HepG2 (cell line): ENCODE data around the gene MAPK8IP1. TPM values are rescaled to one million over a fixed set of nuclear protein-coding genes. Genes with fewer than 3 reads are reported as not detected.

ENCODE experiments used
- CBX5 ChIP-seq: sonication (generic); formaldehyde crosslinking; IDR thresholded peaks from 2 replicates; pipeline ENCODE4 v1.4.0; 2020; ENCODE audit warnings: missing genetic modification reagents, borderline replicate concordance
- GATA4 ChIP-seq: sonication (generic); IDR thresholded peaks from 2 replicates; pipeline ENCODE4 v1.6.1; 2016; ENCODE audit warnings: antibody characterized with exemption, low read depth, borderline replicate concordance
- IKZF1 ChIP-seq: fragments of 450-650 bp; IDR thresholded peaks from 2 replicates; pipeline ENCODE4 v1.7.1; 2016
- SMC3 ChIP-seq: IDR thresholded peaks from 2 replicates; pipeline ENCODE4 v1.6.1; 2011; ENCODE audit warnings: low read length, improper control_type of control experiment
- SRY ChIP-seq: sonication (generic); formaldehyde crosslinking; IDR thresholded peaks from 2 replicates; pipeline ENCODE4 v1.8.0; 2022; ENCODE audit warnings: mild to moderate bottlenecking, missing genetic modification reagents
- STAG1 ChIP-seq: sonication (generic); formaldehyde crosslinking; IDR thresholded peaks from 2 replicates; pipeline ENCODE4 v1.4.0; 2020; ENCODE audit warnings: missing genetic modification reagents
- ZBTB7B ChIP-seq: sonication (generic); formaldehyde crosslinking; IDR thresholded peaks from 2 replicates; pipeline ENCODE4 v1.4.0; 2020; ENCODE audit warnings: missing genetic modification reagents
- ZNF260 ChIP-seq: sonication (generic); formaldehyde crosslinking; IDR thresholded peaks from 2 replicates; pipeline ENCODE4 v1.4.0; 2020; ENCODE audit warnings: missing genetic modification reagents, low read depth, mild to moderate bottlenecking, borderline replicate concordance
- ZNF292 ChIP-seq: sonication (generic); formaldehyde crosslinking; IDR thresholded peaks from 2 replicates; pipeline ENCODE4 v1.8.1; 2022; ENCODE audit warnings: mild to moderate bottlenecking, low read depth, missing genetic modification reagents, borderline replicate concordance
- ZNF549 ChIP-seq: sonication (generic); formaldehyde crosslinking; IDR thresholded peaks from 2 replicates; pipeline ENCODE4 v1.5.0; 2020; ENCODE audit warnings: missing genetic modification reagents
- polyA plus RNA-seq, 8 experiments: library from polyadenylated mRNA; depleted of rRNA in 3 of 8; stranded (reverse) in 7 of 8; unstranded in 1 of 8; fragments of >200 nt; fragmentation: Illumina TruSeq in 4 of 8; extraction: Trizol in 4 of 8; gene quantifications; 2 replicates each; pipeline versions ENCODE4 v1.2.1 to v1.2.3, GENCODE V29; 2011 to 2016; ENCODE audit warnings: low read depth in 4 of 8, missing spikeins in 1 of 8, mixed read lengths in 1 of 8; ENCODE audit not compliant: insufficient read depth in 1 of 8
- total RNA-seq, 5 experiments: library from RNA; depleted of rRNA; stranded (reverse); fragments of >200 nt; fragmentation: Illumina TruSeq; extraction: Trizol; gene quantifications; 2 replicates each; pipeline ENCODE4 v1.2.3, GENCODE V29; 2016; ENCODE audit warnings: low read depth in 1 of 5
- TF ChIP-seq, protein P1 (sequence below): IDR thresholded peaks from 2 replicates; pipeline ENCODE4 v1.6.1; 2012; ENCODE audit warnings: low read length, improper control_type of control experiment
- TF ChIP-seq, protein P2 (sequence below): sonication (generic); formaldehyde crosslinking; conservative IDR thresholded peaks from 2 replicates; pipeline ENCODE4 v1.4.0; 2020; ENCODE audit warnings: missing genetic modification reagents
- TF ChIP-seq, protein P3 (sequence below): IDR thresholded peaks from 2 replicates; pipeline ENCODE4 v1.6.1; 2018; ENCODE audit warnings: missing genetic modification reagents
- TF ChIP-seq, protein P4 (sequence below): sonication (generic); formaldehyde crosslinking; IDR thresholded peaks from 2 replicates; pipeline ENCODE4 v1.4.0; 2020; ENCODE audit warnings: missing genetic modification reagents
- TF ChIP-seq, protein P5 (sequence below): sonication (generic); formaldehyde crosslinking; IDR thresholded peaks from 2 replicates; pipeline ENCODE4 v1.5.0; 2020; ENCODE audit warnings: mild to moderate bottlenecking, missing genetic modification reagents
- TF ChIP-seq, protein P6 (sequence below): sonication (generic); formaldehyde crosslinking; IDR thresholded peaks from 2 replicates; pipeline ENCODE4 v1.5.1; 2020; ENCODE audit warnings: mild to moderate bottlenecking, missing genetic modification reagents, moderate library complexity

The MAPK8IP1 gene
- total and polyA plus RNA-seq, 2 of the 13 experiments (the other 11 are each of a cell fraction or from before 2014, with no cell fraction given), result 2.2 to 4.2 TPM

DNA sequence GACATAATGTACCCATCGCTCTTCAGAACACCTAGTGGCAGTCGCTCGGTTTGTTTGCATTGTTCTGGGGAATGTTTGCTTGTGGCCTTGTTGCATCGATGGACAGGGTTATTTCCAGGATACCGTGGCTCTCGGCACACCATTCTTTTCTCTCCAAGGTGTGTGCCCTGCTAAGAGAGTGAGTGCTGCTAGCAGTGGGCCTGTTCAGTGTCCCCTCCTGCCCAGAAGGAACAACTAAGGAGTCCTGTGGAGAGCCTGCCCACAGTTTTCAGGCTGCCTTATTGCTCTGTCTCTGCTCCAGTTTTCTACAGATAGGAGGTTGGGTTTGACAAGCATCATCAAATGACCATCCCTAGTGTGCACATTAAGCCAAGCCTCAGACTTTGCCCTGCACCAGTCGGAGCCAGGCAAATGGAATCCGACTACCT, 36.8 kb upstream of the MAPK8IP1 start (continued):
- TF ChIP-seq, protein P1, sequence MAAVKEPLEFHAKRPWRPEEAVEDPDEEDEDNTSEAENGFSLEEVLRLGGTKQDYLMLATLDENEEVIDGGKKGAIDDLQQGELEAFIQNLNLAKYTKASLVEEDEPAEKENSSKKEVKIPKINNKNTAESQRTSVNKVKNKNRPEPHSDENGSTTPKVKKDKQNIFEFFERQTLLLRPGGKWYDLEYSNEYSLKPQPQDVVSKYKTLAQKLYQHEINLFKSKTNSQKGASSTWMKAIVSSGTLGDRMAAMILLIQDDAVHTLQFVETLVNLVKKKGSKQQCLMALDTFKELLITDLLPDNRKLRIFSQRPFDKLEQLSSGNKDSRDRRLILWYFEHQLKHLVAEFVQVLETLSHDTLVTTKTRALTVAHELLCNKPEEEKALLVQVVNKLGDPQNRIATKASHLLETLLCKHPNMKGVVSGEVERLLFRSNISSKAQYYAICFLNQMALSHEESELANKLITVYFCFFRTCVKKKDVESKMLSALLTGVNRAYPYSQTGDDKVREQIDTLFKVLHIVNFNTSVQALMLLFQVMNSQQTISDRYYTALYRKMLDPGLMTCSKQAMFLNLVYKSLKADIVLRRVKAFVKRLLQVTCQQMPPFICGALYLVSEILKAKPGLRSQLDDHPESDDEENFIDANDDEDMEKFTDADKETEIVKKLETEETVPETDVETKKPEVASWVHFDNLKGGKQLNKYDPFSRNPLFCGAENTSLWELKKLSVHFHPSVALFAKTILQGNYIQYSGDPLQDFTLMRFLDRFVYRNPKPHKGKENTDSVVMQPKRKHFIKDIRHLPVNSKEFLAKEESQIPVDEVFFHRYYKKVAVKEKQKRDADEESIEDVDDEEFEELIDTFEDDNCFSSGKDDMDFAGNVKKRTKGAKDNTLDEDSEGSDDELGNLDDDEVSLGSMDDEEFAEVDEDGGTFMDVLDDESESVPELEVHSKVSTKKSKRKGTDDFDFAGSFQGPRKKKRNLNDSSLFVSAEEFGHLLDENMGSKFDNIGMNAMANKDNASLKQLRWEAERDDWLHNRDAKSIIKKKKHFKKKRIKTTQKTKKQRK, result no peak
- TF ChIP-seq ZNF260 (no peak), ZBTB7B (no peak), CBX5 (CRISPR knock-in tag) (0 out of 2 replicates have a peak, but pooled peaks have one; percentile 57), SMC3 (no peak), SRY (CRISPR knock-in tag) (no peak), STAG1 (CRISPR knock-in tag) (no peak), GATA4 (no peak), IKZF1 (no peak), ZNF292 (CRISPR knock-in tag) (peak; percentile 38; the same call in 1 of the 2 replicates), ZNF549 (CRISPR knock-in tag) (no peak)
- TF ChIP-seq, protein P2, sequence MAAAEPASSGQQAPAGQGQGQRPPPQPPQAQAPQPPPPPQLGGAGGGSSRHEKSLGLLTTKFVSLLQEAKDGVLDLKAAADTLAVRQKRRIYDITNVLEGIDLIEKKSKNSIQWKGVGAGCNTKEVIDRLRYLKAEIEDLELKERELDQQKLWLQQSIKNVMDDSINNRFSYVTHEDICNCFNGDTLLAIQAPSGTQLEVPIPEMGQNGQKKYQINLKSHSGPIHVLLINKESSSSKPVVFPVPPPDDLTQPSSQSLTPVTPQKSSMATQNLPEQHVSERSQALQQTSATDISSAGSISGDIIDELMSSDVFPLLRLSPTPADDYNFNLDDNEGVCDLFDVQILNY (CRISPR knock-in tag), result no peak
- TF ChIP-seq, protein P3, sequence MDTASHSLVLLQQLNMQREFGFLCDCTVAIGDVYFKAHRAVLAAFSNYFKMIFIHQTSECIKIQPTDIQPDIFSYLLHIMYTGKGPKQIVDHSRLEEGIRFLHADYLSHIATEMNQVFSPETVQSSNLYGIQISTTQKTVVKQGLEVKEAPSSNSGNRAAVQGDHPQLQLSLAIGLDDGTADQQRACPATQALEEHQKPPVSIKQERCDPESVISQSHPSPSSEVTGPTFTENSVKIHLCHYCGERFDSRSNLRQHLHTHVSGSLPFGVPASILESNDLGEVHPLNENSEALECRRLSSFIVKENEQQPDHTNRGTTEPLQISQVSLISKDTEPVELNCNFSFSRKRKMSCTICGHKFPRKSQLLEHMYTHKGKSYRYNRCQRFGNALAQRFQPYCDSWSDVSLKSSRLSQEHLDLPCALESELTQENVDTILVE (CRISPR knock-in tag), result no peak
- TF ChIP-seq, protein P4, sequence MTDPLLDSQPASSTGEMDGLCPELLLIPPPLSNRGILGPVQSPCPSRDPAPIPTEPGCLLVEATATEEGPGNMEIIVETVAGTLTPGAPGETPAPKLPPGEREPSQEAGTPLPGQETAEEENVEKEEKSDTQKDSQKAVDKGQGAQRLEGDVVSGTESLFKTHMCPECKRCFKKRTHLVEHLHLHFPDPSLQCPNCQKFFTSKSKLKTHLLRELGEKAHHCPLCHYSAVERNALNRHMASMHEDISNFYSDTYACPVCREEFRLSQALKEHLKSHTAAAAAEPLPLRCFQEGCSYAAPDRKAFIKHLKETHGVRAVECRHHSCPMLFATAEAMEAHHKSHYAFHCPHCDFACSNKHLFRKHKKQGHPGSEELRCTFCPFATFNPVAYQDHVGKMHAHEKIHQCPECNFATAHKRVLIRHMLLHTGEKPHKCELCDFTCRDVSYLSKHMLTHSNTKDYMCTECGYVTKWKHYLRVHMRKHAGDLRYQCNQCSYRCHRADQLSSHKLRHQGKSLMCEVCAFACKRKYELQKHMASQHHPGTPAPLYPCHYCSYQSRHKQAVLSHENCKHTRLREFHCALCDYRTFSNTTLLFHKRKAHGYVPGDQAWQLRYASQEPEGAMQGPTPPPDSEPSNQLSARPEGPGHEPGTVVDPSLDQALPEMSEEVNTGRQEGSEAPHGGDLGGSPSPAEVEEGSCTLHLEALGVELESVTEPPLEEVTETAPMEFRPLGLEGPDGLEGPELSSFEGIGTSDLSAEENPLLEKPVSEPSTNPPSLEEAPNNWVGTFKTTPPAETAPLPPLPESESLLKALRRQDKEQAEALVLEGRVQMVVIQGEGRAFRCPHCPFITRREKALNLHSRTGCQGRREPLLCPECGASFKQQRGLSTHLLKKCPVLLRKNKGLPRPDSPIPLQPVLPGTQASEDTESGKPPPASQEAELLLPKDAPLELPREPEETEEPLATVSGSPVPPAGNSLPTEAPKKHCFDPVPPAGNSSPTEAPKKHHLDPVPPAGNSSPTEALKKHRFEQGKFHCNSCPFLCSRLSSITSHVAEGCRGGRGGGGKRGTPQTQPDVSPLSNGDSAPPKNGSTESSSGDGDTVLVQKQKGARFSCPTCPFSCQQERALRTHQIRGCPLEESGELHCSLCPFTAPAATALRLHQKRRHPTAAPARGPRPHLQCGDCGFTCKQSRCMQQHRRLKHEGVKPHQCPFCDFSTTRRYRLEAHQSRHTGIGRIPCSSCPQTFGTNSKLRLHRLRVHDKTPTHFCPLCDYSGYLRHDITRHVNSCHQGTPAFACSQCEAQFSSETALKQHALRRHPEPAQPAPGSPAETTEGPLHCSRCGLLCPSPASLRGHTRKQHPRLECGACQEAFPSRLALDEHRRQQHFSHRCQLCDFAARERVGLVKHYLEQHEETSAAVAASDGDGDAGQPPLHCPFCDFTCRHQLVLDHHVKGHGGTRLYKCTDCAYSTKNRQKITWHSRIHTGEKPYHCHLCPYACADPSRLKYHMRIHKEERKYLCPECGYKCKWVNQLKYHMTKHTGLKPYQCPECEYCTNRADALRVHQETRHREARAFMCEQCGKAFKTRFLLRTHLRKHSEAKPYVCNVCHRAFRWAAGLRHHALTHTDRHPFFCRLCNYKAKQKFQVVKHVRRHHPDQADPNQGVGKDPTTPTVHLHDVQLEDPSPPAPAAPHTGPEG (CRISPR knock-in tag), result no peak
- TF ChIP-seq, protein P5, sequence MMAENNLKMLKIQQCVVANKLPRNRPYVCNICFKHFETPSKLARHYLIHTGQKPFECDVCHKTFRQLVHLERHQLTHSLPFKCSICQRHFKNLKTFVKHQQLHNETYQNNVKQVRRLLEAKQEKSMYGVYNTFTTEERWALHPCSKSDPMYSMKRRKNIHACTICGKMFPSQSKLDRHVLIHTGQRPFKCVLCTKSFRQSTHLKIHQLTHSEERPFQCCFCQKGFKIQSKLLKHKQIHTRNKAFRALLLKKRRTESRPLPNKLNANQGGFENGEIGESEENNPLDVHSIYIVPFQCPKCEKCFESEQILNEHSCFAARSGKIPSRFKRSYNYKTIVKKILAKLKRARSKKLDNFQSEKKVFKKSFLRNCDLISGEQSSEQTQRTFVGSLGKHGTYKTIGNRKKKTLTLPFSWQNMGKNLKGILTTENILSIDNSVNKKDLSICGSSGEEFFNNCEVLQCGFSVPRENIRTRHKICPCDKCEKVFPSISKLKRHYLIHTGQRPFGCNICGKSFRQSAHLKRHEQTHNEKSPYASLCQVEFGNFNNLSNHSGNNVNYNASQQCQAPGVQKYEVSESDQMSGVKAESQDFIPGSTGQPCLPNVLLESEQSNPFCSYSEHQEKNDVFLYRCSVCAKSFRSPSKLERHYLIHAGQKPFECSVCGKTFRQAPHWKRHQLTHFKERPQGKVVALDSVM, result no peak
- TF ChIP-seq, protein P6, sequence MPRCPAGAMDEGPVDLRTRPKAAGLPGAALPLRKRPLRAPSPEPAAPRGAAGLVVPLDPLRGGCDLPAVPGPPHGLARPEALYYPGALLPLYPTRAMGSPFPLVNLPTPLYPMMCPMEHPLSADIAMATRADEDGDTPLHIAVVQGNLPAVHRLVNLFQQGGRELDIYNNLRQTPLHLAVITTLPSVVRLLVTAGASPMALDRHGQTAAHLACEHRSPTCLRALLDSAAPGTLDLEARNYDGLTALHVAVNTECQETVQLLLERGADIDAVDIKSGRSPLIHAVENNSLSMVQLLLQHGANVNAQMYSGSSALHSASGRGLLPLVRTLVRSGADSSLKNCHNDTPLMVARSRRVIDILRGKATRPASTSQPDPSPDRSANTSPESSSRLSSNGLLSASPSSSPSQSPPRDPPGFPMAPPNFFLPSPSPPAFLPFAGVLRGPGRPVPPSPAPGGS, result no peak
